Fibroblast of skin of right biceps (primary cell): ENCODE data around the gene TRMT2A.

Source experiments
- DNase-seq: peaks from one replicate; pipeline ENCODE4 v3.0.0-alpha.2; 2013

The TRMT2A gene

GRCh38 chr22:20147237-20147988 is 30.4 kb upstream of the TRMT2A start:
- DNase-seq, result no peak

DNA sequence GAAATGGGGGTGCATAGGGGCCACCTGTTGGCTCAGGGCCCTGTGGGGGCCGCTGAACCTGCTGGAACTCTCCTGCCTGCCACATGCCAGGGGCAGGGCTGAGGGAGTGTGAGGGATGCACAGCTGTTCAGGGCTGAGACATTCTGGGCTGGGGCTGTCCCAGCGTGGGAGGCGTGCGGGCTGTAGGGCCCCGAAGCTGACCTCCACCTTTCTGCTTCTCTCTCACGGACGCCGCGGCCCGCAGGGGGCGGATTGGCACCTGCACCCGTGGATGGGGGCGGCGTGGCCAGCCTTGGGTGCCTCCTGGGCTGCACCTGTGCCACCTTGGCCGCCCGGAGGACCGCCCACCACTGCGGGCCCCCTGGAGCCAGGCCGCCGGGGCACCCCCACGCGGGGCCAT is 29.8 kb upstream of the TRMT2A start:
- DNase-seq, result no peak

GRCh38 chr22:20145832-20146223 is 28.8 kb upstream of the TRMT2A start:
- DNase-seq, result no peak

- no peak for DNase-seq
Measured at GRCh38 chr22:20145206-20145831, 28.3 kb upstream of the TRMT2A start.

DNA sequence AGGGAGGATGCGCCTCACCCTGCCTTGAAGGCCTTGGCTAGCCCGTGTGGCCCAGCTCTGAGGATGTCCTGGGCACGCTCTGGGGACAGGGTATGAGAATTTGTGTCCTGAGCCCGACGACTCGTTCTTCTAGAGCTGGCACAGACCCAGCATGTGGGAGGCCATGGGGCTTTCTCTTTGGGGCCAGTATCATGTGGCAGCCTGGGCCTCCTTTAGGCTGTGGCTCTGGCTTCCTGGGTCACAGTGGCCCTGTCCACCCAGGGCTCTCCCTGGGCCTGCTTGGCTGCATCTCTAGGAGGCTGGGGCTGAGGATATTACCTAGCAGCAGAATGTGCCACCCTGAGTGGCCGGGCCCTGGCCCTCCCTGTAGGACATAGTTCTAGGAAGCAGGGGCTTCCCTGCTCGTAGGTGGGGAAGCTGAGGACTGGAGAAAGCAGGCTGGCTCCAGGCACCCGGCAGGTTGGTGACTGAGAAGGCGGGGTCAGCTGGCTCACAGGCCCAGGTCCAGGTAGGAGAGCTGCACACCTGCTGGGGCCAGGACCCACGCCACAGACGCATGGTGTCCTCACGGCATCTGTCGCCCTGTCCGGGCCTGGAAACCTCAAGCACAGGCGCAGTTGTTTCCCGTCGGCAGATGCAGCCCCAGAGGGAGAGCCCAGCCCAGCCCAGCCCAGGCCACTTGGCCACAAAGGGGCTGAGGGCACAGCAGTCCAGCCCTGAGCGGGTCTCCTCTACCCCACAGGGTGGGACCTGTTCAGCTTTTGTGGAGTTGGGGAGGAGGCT is 27.0 kb upstream of the TRMT2A start:
- no peak for DNase-seq

- no peak for DNase-seq
Measured at GRCh38 chr22:20142711-20143621, 25.9 kb upstream of the TRMT2A start.

- peak; percentile 73 for DNase-seq
Measured at GRCh38 chr22:20141186-20142077, 24.4 kb upstream of the TRMT2A start.

- DNase-seq, result no peak
Measured at GRCh38 chr22:20140521-20140964, 23.5 kb upstream of the TRMT2A start.

- DNase-seq, result no peak
Measured at GRCh38 chr22:20140107-20140445, 23.1 kb upstream of the TRMT2A start.

DNA sequence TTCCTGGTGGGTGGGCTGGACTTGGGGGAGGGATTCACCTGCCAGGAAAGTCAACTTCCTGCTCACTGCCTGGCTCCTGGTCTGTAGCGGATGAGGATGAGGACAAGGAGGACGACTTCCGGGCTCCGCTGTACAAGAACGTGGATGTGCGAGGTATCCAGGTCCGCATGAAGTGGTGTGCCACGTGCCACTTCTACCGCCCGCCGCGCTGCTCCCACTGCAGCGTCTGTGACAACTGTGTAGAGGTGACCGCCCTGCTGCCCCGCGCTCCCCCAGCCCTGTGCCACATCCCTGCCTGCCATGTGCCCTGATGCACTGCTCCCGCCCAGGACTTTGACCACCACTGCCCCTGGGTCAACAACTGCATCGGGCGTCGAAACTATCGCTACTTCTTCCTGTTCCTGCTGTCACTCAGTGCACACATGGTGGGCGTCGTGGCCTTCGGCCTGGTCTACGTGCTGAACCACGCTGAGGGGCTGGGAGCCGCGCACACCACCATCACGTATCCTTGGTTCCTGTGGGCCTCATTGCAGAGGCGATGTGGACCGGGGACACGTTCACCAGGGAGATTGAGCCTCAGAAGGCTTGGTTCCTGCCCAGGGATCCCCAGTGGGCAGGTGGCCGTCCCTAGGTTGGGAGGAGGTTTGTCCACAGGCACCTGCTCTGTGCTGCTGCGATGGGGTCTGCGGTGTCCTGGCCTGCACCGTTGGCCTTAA is 22.5 kb upstream of the TRMT2A start:
- DNase-seq, result no peak

GRCh38 chr22:20138868-20139267 is 21.8 kb upstream of the TRMT2A start:
- no peak for DNase-seq

DNA sequence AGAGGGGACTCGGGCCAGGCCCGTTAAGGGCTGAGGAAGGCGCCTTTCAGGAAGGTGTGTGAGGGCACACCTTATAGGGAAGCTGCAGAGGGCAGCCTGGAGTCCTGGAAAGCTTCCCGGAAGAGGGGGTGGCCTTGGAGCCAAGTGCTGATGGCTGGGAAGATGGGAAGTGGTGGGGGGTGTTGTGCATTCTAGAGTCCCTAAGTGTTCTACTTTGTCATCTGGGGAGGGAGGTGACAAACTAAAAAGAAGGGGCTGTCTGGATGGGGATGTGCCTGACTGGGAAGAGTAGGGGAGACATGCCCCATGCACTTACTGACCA is 21.4 kb upstream of the TRMT2A start:
- peak; percentile 16 for DNase-seq

DNA sequence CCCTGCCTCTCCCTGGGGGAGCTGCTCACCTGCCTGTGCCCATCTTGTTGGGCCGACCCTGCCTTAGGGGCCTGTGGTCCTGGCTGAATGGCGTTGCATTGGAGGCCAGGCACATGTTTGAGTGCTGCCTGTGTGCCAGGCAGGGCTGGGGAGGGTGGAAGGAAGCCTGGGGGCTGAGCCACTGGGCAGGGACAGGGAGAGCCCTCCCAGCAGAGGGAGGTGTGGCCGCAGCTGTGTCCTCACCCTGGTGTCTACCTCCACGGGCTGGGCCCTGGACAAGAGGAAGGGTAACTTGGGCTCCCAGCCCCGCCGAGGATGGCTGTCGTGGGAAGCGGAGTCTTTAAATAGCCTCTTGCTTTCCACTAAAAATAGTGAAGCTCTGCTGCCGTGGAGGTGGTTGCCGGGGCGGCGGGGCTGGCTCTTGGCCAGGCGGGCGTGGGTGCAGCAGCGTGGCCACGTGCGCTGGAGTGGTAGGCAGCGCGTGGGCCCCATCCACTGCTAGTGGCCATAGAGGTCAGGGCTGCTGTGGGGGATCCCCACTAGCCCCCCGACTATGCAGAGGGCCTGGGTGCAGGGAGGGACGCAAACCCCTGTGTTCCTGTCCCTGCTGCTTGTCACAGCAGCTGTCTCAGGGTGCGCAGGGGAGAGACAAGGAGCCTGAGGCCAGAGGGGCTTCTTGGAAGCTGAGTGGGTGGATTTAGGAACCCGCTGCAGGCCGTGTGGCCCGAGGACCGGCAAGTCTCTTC is 20.8 kb upstream of the TRMT2A start:
- DNase-seq, result no peak

GRCh38 chr22:20137113-20137512 is 20.1 kb upstream of the TRMT2A start:
- DNase-seq, result no peak

DNA sequence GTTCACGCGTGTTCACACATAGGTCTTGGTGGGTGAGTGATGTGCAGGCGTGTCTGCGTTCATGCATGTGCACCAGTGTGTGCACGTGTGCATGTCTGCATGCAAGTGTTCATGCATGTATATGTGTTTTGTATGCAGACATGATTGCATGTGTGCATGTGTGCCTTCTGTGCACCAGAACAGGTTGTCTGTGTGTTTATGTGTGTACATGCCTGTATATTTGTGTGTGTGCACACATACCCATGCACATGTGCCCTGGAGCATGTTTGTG is 19.5 kb upstream of the TRMT2A start:
- DNase-seq, result no peak

GRCh38 chr22:20135806-20136602 is 19.0 kb upstream of the TRMT2A start:
- no peak for DNase-seq

GRCh38 chr22:20135265-20135664 is 18.2 kb upstream of the TRMT2A start:
- DNase-seq, result no peak

DNA sequence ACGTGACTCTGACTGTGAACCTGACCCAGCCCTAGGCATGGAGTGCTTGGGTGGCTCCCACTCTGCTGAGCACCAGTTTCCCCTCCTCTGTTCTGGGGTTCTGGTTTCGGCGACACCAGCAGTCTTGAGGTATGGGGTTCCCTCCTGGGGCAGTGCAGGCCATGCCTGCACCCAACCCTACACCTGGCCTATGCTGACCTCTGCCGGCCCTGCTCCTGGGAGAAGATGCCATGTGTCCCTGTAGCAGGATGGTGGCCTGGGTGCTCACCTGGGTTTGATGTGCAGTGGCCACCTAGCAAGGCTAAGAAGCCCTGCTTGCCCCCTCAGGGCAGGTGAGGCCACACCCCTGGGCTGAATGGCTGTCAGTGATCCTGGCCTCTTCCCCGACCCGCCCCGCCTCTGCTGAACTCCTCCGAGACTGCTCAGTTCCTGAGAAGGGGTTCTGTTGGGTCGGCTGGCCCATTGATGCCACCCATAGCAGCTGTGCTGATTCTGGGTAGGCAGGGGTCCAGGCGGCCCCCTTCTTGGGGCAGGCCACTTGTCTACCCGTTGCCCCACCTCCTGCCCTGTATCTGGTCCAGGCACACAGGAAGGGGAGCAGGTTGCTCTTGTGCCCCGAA is 17.0 kb upstream of the TRMT2A start:
- DNase-seq, result no peak

DNA sequence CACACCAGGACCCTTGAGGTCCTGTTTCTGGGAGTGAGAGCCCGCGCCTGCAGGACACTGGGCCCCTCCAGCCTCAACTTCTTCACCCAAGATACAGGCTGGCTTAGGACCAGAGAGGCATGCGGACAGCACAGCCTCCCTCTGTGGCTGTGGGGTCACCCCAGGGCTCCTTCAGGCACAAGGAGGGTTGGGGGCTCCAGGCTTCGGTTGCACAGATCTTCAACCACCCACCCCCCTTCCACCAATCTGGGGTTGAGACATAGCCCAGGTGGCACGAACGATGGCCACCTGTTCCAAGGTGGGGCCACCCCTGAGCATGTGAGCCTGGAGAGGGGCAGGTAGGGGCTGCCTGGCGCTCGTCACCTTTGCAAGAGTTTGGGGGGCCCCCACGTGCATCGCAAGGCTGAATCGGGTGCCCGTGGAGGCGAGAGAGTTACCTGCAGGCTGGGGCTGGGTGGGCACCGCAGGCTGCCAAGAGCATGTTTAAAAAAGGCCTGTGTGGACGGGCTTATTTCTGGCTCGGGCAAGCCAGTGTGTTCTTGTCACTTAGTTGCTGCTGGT is 15.7 kb upstream of the TRMT2A start:
- DNase-seq, result no peak
